ENCODE data around the gene EOLA2. TPM values are rescaled to one million over a fixed set of nuclear protein-coding genes. Genes with fewer than 3 reads are reported as not detected.

The EOLA2 gene
- total RNA-seq: 12.7 and 14.5 TPM in 2 replicates

GRCh38 chrX:149938427-149938880 is at the start of gene EOLA2:
EOLA2 (minus strand) TSS chrX:149938491; CDS start chrX:149933874, 4,617 bp downstream.

GRCh38 chrX:149929400-149929799 is 8.9 kb downstream of the EOLA2 start, which contains the start of gene HSFX4:
HSFX4 (plus strand) TSS chrX:149929573; CDS start chrX:149929645, 72 bp downstream.

Other genes starting within 250 kb of the EOLA2 start
- not detected in 2 replicates for gene MAGEA11, start 226.4 kb downstream of the EOLA2 start, total RNA-seq
- gene HSFX1, start 164.4 kb downstream of the EOLA2 start, total RNA-seq: 0.43 and 0.69 TPM in 2 replicates
- gene MAGEA9, start 156.6 kb downstream of the EOLA2 start, total RNA-seq: not detected in 2 replicates
- not detected in 2 replicates for gene MAGEA8, start 57.3 kb downstream of the EOLA2 start, total RNA-seq
- not detected in 2 replicates for gene HSFX4, start 8.9 kb downstream of the EOLA2 start, total RNA-seq